HFF-Myc (cell line): ENCODE results near the gene GALNT12.
A peak's percentile ranks its signal among the peaks of the same experiment; 100 is the strongest.

Source experiments
- DNase-seq: peaks from one replicate; pipeline ENCODE4 v3.0.0-alpha.2; 2011; ENCODE audit warnings: low read depth; ENCODE audit errors: extremely low read depth
- H3K4me3 ChIP-seq: replicated peaks from 2 replicates; pipeline ENCODE4 v1.5.1; 2011; ENCODE audit warnings: low read depth, mild to moderate bottlenecking, control low read depth, low read length
- TF ChIP-seq, protein P1 (sequence below): IDR thresholded peaks from 2 replicates; pipeline ENCODE4 v1.5.1; 2012; ENCODE audit warnings: mild to moderate bottlenecking, low read depth, low read length, control low read depth; ENCODE audit errors: missing control alignments

GALNT12 gene

GRCh38 chr9:98801969-98802371 is 5.5 kb upstream of the GALNT12 start:
- DNase-seq, result no peak
- H3K4me3 ChIP-seq, result no peak overlapping the region
- TF ChIP-seq, protein P1, sequence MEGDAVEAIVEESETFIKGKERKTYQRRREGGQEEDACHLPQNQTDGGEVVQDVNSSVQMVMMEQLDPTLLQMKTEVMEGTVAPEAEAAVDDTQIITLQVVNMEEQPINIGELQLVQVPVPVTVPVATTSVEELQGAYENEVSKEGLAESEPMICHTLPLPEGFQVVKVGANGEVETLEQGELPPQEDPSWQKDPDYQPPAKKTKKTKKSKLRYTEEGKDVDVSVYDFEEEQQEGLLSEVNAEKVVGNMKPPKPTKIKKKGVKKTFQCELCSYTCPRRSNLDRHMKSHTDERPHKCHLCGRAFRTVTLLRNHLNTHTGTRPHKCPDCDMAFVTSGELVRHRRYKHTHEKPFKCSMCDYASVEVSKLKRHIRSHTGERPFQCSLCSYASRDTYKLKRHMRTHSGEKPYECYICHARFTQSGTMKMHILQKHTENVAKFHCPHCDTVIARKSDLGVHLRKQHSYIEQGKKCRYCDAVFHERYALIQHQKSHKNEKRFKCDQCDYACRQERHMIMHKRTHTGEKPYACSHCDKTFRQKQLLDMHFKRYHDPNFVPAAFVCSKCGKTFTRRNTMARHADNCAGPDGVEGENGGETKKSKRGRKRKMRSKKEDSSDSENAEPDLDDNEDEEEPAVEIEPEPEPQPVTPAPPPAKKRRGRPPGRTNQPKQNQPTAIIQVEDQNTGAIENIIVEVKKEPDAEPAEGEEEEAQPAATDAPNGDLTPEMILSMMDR, result no peak

DNA sequence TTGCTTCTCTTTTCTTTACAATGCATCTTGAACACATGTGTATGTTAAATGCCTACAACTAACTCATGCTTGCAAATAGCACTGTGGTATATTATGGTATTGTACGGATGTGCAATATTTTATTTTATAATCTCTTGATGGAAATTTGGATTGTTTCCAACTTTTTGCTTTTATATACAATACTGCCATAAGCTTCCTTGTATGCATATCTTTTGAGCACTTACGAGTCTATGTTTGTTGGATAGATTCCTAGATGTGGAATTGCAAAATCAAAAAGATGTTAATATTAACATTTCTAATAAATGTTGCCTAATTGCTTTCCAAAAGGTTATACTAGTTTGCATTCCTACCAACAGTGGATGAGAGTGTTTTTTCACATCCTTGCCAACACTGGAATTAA is 3.4 kb upstream of the GALNT12 start:
- DNase-seq, result no peak
- H3K4me3 ChIP-seq, result no peak overlapping the region
- TF ChIP-seq, protein P1, result no peak

GRCh38 chr9:98805506-98806272 is 1.8 kb upstream of the GALNT12 start:
- TF ChIP-seq, protein P1, result no peak
- DNase-seq, result no peak
- no peak overlapping the region for H3K4me3 ChIP-seq

GRCh38 chr9:98806394-98807035 is 955 bp upstream of the GALNT12 start:
- no peak for DNase-seq
- no peak overlapping the region for H3K4me3 ChIP-seq
- TF ChIP-seq, protein P1, result peak; percentile 26

- H3K4me3 ChIP-seq, result peak overlapping the region; percentile 48
- no peak for DNase-seq
- TF ChIP-seq, protein P1, result no peak
These were observed 335 bp downstream of the GALNT12 start for GRCh38 chr9:98807814-98808195.

DNA sequence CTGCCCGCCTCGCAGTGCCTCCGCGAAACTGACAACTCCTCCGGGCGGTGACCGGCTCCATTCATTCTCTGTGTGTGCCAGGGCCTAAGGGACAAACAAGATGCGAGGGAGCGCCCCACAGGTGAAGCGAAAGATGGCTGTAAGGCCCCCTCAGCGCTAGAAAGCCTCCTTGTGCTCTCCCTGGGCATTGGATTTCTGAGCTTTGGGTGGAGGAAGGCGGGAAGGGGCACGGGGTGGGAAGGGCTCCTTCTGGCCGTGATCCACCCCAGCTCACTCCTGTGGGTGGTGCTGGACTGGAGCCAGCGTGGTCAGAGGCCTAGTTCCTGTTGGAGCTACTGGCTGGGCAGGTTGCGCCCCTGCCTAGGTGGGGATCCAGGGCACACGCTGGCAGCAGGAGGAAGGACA is 943 bp downstream of the GALNT12 start:
- TF ChIP-seq, protein P1, result no peak
- peak overlapping the region; percentile 48 for H3K4me3 ChIP-seq

More for the DNA sequence above, 943 bp downstream of the GALNT12 start:
- no peak for DNase-seq
